KMS-11 (cell line): ENCODE results near the gene RASGRP1.
"Not testable (repeated sequence)": the region's sequence is repeated elsewhere in the genome, so short reads cannot be mapped to it uniquely, and the experiment has no call there.

Experiments
- H2AFZ ChIP-seq: fragments of 200-600 bp; sonication (generic); 2 replicates; pipeline ENCODE4 v1.6.1; 2016; ENCODE audit warnings: antibody characterized with exemption, mixed run types, low read depth
- H3K27ac ChIP-seq: fragments of 200-600 bp; sonication (generic); 2 replicates; pipeline ENCODE4 v1.6.1; 2016; ENCODE audit warnings: mild to moderate bottlenecking, mixed run types
- H3K27me3 ChIP-seq: fragments of 200-600 bp; sonication (generic); 2 replicates; pipeline ENCODE4 v1.6.1; 2017; ENCODE audit warnings: mild to moderate bottlenecking, low read depth, mixed run types, moderate library complexity; ENCODE audit not compliant: insufficient read depth
- H3K36me3 ChIP-seq: fragments of 200-600 bp; sonication (generic); 2 replicates; pipeline ENCODE4 v1.6.1; 2017; ENCODE audit warnings: mild to moderate bottlenecking, mixed run types; ENCODE audit not compliant: insufficient read depth
- H3K4me1 ChIP-seq: fragments of 200-600 bp; sonication (generic); 2 replicates; pipeline ENCODE4 v1.6.1; 2016; ENCODE audit warnings: mild to moderate bottlenecking, low read depth, mixed run types; ENCODE audit not compliant: poor library complexity, severe bottlenecking
- H3K4me2 ChIP-seq: fragments of 200-600 bp; sonication (generic); 2 replicates; pipeline ENCODE4 v1.7.0; 2016; ENCODE audit warnings: mild to moderate bottlenecking, mixed run types
- H3K4me3 ChIP-seq: fragments of 200-600 bp; sonication (generic); IDR thresholded peaks from 2 replicates; pipeline ENCODE4 v1.6.1; 2017; ENCODE audit warnings: low read depth, low read length, mixed read lengths; ENCODE audit not compliant: insufficient read depth
- H3K79me2 ChIP-seq: fragments of 200-600 bp; sonication (generic); 2 replicates; pipeline ENCODE4 v1.6.1; 2016; ENCODE audit warnings: low read depth, mixed run types; ENCODE audit not compliant: insufficient read depth
- H3K9ac ChIP-seq: fragments of 200-600 bp; sonication (generic); 2 replicates; pipeline ENCODE4 v1.6.1; 2016; ENCODE audit warnings: mild to moderate bottlenecking, mixed run types
- H4K20me1 ChIP-seq: fragments of 200-600 bp; sonication (generic); 2 replicates; pipeline ENCODE4 v1.6.1; 2016; ENCODE audit warnings: mild to moderate bottlenecking, mixed run types; ENCODE audit not compliant: insufficient read depth
- CTCF ChIP-seq: fragments of 200-600 bp; sonication (generic); conservative IDR thresholded peaks from 2 replicates; pipeline ENCODE4 v1.6.1; 2017; ENCODE audit warnings: low read depth, mild to moderate bottlenecking, antibody characterized with exemption, low read length, moderate library complexity, mixed read lengths

Gene RASGRP1

GRCh38 chr15:38587214-38587613, 22.6 kb upstream of the RASGRP1 start:
- H4K20me1 ChIP-seq, result no peaks in the 10 kb centered on the region
- H2AFZ ChIP-seq, result no peak overlapping the region
- no peaks in the 10 kb centered on the region for H3K27me3 ChIP-seq
- no peak overlapping the region for H3K9ac ChIP-seq
- H3K4me1 ChIP-seq, result peaks cover 6% of the 10 kb centered on the region
- no peaks in the 10 kb centered on the region for H3K36me3 ChIP-seq
- no peak for TF ChIP-seq CTCF
- H3K4me2 ChIP-seq, result no peak overlapping the region
- no peak overlapping the region for H3K27ac ChIP-seq
- H3K79me2 ChIP-seq, result no peaks in the 10 kb centered on the region
- no peak overlapping the region for H3K4me3 ChIP-seq

GRCh38 chr15:38586005-38586404, 21.4 kb upstream of the RASGRP1 start:
- H3K4me2 ChIP-seq, H4K20me1 ChIP-seq, H3K27ac ChIP-seq, H3K27me3 ChIP-seq, H3K9ac ChIP-seq, H3K4me3 ChIP-seq, H3K36me3 ChIP-seq, H3K4me1 ChIP-seq, H2AFZ ChIP-seq, H3K79me2 ChIP-seq: not testable (repeated sequence)

- H3K4me1 ChIP-seq, result no peaks in the 10 kb centered on the region
Measured at GRCh38 chr15:38578626-38579025, 14.0 kb upstream of the RASGRP1 start.

GRCh38 chr15:38577424-38577987, 12.9 kb upstream of the RASGRP1 start:
- no peak for TF ChIP-seq CTCF
- H4K20me1 ChIP-seq, result no peaks in the 10 kb centered on the region
- H3K4me3 ChIP-seq, result no peak overlapping the region
- no peak overlapping the region for H3K27ac ChIP-seq
- H3K9ac ChIP-seq, result no peak overlapping the region
- no peaks in the 10 kb centered on the region for H3K27me3 ChIP-seq
- no peak overlapping the region for H3K4me2 ChIP-seq
- no peaks in the 10 kb centered on the region for H3K36me3 ChIP-seq
- H3K79me2 ChIP-seq, result no peaks in the 10 kb centered on the region
- no peaks in the 10 kb centered on the region for H3K4me1 ChIP-seq
- no peak overlapping the region for H2AFZ ChIP-seq

More at GRCh38 chr15:38578626-38579025, 14.0 kb upstream of the RASGRP1 start:
- Histone ChIP-seq H3K79me2 (no peaks in the 10 kb centered on the region), H2AFZ (no peak overlapping the region), H3K9ac (no peak overlapping the region), H3K27me3 (no peaks in the 10 kb centered on the region), H3K36me3 (no peaks in the 10 kb centered on the region), H4K20me1 (no peaks in the 10 kb centered on the region), H3K4me3 (no peak overlapping the region), H3K27ac (no peak overlapping the region), H3K4me2 (no peak overlapping the region)
- no peak for TF ChIP-seq CTCF

- Histone ChIP-seq H3K27me3 (no peaks in the 10 kb centered on the region), H4K20me1 (no peaks in the 10 kb centered on the region), H3K9ac (no peak overlapping the region), H3K4me2 (no peak overlapping the region), H3K79me2 (no peaks in the 10 kb centered on the region), H3K36me3 (no peaks in the 10 kb centered on the region), H3K4me1 (no peaks in the 10 kb centered on the region), H3K27ac (no peak overlapping the region), H2AFZ (no peak overlapping the region), H3K4me3 (no peak overlapping the region)
- TF ChIP-seq CTCF, result no peak
Measured at GRCh38 chr15:38576837-38577236, 12.2 kb upstream of the RASGRP1 start.
